Keratinocyte (primary cell): ENCODE results near the gene RBMXL3. TPM values are rescaled to one million over a fixed set of nuclear protein-coding genes. Genes with fewer than 3 reads are reported as not detected.
"Not testable (repeated sequence)": the region's sequence is repeated elsewhere in the genome, so short reads cannot be mapped to it uniquely, and the experiment has no call there.

Experiments used
- DNase-seq: peaks from one replicate; pipeline ENCODE4 v3.0.0-alpha.2; 2011; ENCODE audit warnings: low read depth, missing footprints, low spot score
- FAIRE-seq: peaks from 2 replicates; lab custom pipeline; 2011; peaks lifted over from hg19 to GRCh38; lab: Jason Lieb, UNC
- H2AFZ ChIP-seq: 2 replicates; pipeline ENCODE4 v1.6.0; 2012; ENCODE audit warnings: low read length, control low read depth, inconsistent platforms; ENCODE audit not compliant: control insufficient read depth
- H3K27ac ChIP-seq: 2 replicates; pipeline ENCODE4 v1.5.1; 2011; ENCODE audit warnings: low read length; ENCODE audit not compliant: control insufficient read depth, insufficient read depth
- H3K27me3 ChIP-seq: 3 replicates; pipeline ENCODE4 v1.6.0; 2011; ENCODE audit warnings: low read length; ENCODE audit not compliant: control insufficient read depth, insufficient read depth; ENCODE audit errors: extremely low read depth
- H3K36me3 ChIP-seq, 2 experiments: 2 replicates in 1 of 2; 3 replicates in 1 of 2; pipeline ENCODE4 v1.5.1; 2011; ENCODE audit warnings: low read length in 2 of 2, mild to moderate bottlenecking in 1 of 2; ENCODE audit not compliant: control insufficient read depth in 2 of 2, insufficient read depth in 2 of 2; ENCODE audit errors: extremely low read depth in 1 of 2
- H3K4me1 ChIP-seq: 3 replicates; pipeline ENCODE4 v1.5.1; 2011; ENCODE audit warnings: low read length; ENCODE audit not compliant: control insufficient read depth, insufficient read depth; ENCODE audit errors: extremely low read depth
- H3K4me2 ChIP-seq: 3 replicates; pipeline ENCODE4 v1.6.0; 2011; ENCODE audit warnings: low read depth, low read length; ENCODE audit not compliant: control insufficient read depth, insufficient read depth; ENCODE audit errors: extremely low read depth
- H3K4me3 ChIP-seq, 3 experiments: fragments of 200-600 bp in 1 of 3; sonication (generic) in 1 of 3; 2 replicates in 2 of 3; 3 replicates in 1 of 3; pipeline ENCODE4 v1.5.1; 2011 to 2016; ENCODE audit warnings: low read length in 3 of 3, mild to moderate bottlenecking in 3 of 3, control low read depth in 2 of 3, inconsistent platforms in 1 of 3, low read depth in 1 of 3, mixed read lengths in 1 of 3, mixed run types in 1 of 3, moderate library complexity in 1 of 3; ENCODE audit not compliant: control insufficient read depth in 2 of 3, insufficient read depth in 2 of 3; ENCODE audit errors: extremely low read depth in 1 of 3
- H3K79me2 ChIP-seq: 2 replicates; pipeline ENCODE4 v1.6.0; 2012; ENCODE audit warnings: low read length; ENCODE audit not compliant: control insufficient read depth, insufficient read depth
- H3K9ac ChIP-seq: 3 replicates; pipeline ENCODE4 v1.6.0; 2011; ENCODE audit warnings: low read length; ENCODE audit not compliant: control insufficient read depth, insufficient read depth; ENCODE audit errors: extremely low read depth
- H3K9me1 ChIP-seq: 3 replicates; pipeline ENCODE4 v1.6.0; 2011; ENCODE audit warnings: low read length; ENCODE audit not compliant: control insufficient read depth, insufficient read depth; ENCODE audit errors: extremely low read depth
- H3K9me3 ChIP-seq: 2 replicates; pipeline ENCODE4 v1.5.1; 2012; ENCODE audit warnings: low read depth, low read length; ENCODE audit not compliant: control insufficient read depth
- H4K20me1 ChIP-seq: 3 replicates; pipeline ENCODE4 v1.6.0; 2011; ENCODE audit warnings: low read length; ENCODE audit not compliant: control insufficient read depth, insufficient read depth; ENCODE audit errors: extremely low read depth
- EZH2 ChIP-seq: IDR thresholded peaks from one replicate; pipeline ENCODE4 v1.6.1; 2012; ENCODE audit warnings: inconsistent platforms, mild to moderate bottlenecking, low read length, moderate library complexity
- dilution Hi-C: fragments of 300-500 bp; cut with MboI; formaldehyde crosslinking; loops from one replicate; pipeline ENCODE4 v1.7.0; 2020; ENCODE audit warnings: low sequenced_read_pairs; ENCODE audit not compliant: extremely low pct_ligation_motif_present
- polyA plus RNA-seq, 5 experiments: library from polyadenylated mRNA; depleted of rRNA in 3 of 5; stranded (reverse) in 3 of 5; stranded (forward) in 1 of 5; unstranded in 1 of 5; fragments of >200 nt; gene quantifications; 1 replicate in 1 of 5; 2 replicates in 3 of 5; 3 replicates in 1 of 5; pipeline versions ENCODE4 v1.2.1 to v1.2.3, GENCODE V29; 2011 to 2012; ENCODE audit warnings: missing spikeins in 2 of 5, low read depth in 1 of 5, low replicate concordance in 1 of 5
- TF ChIP-seq, protein P1 (sequence below), 3 experiments: IDR thresholded peaks in 1 of 3; conservative IDR thresholded peaks in 1 of 3; optimal IDR thresholded peaks in 1 of 3; 2 replicates in 2 of 3; 3 replicates in 1 of 3; pipeline versions ENCODE3 to v1.5.1; 2011; ENCODE audit warnings: low read length in 3 of 3, mild to moderate bottlenecking in 3 of 3, moderate library complexity in 2 of 3, control low read depth in 1 of 3, inconsistent platforms in 1 of 3; ENCODE audit not compliant: insufficient read depth in 2 of 3; ENCODE audit errors: extremely low read depth in 1 of 3

RBMXL3 gene
- polyA plus RNA-seq, 1 donor (not counting 4 experiments of a cell fraction or from before 2014, with no cell fraction given) = not detected

DNA sequence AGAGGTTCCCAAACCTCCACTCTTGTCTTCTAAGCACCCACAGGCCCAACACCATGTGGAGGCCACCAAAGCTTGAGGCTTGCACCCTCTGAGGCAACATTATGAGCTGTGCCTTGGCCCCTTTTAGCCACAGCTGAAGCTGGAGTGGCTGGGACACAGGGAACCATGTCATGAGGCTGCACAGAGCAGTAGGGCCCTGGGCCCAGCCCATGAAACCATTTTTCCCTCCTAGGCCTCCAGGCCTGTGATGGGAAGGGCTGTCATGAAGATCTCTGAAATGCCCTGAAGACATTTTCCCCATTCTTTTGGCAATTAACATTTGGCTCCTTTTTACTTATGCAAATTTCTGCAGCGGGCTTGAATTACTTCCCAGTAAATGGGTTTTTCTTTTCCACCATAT is 14.8 kb downstream of the RBMXL3 start:
- Histone ChIP-seq H3K9ac (no peak overlapping the region), H3K9me3 (peaks cover 3% of the 10 kb centered on the region), H3K4me3 (no peak overlapping the region), H3K27me3 (no peaks in the 10 kb centered on the region), H3K79me2 (no peaks in the 10 kb centered on the region), H3K4me2 (no peak overlapping the region), H3K4me1 (no peaks in the 10 kb centered on the region), H3K9me1 (no peaks in the 10 kb centered on the region), H2AFZ (no peak overlapping the region), H3K36me3 (no peaks in the 10 kb centered on the region), H3K27ac (no peak overlapping the region), H4K20me1 (no peaks in the 10 kb centered on the region)
- FAIRE-seq (no peak), DNase-seq (no peak)
- TF ChIP-seq, protein P1, sequence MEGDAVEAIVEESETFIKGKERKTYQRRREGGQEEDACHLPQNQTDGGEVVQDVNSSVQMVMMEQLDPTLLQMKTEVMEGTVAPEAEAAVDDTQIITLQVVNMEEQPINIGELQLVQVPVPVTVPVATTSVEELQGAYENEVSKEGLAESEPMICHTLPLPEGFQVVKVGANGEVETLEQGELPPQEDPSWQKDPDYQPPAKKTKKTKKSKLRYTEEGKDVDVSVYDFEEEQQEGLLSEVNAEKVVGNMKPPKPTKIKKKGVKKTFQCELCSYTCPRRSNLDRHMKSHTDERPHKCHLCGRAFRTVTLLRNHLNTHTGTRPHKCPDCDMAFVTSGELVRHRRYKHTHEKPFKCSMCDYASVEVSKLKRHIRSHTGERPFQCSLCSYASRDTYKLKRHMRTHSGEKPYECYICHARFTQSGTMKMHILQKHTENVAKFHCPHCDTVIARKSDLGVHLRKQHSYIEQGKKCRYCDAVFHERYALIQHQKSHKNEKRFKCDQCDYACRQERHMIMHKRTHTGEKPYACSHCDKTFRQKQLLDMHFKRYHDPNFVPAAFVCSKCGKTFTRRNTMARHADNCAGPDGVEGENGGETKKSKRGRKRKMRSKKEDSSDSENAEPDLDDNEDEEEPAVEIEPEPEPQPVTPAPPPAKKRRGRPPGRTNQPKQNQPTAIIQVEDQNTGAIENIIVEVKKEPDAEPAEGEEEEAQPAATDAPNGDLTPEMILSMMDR (optimal IDR thresholded peaks at IDR 0.05 in 1 of 3, IDR thresholded peaks at IDR 0.05 in 1 of 3, conservative IDR thresholded peaks at IDR 0.05 in 1 of 3; ENCODE audit: extremely low read depth in 1 of 3, insufficient read depth in 2 of 3, low read length in 3 of 3) = no peak
- TF ChIP-seq EZH2 = no peak
- dilution Hi-C loops = no loop called here

DNA sequence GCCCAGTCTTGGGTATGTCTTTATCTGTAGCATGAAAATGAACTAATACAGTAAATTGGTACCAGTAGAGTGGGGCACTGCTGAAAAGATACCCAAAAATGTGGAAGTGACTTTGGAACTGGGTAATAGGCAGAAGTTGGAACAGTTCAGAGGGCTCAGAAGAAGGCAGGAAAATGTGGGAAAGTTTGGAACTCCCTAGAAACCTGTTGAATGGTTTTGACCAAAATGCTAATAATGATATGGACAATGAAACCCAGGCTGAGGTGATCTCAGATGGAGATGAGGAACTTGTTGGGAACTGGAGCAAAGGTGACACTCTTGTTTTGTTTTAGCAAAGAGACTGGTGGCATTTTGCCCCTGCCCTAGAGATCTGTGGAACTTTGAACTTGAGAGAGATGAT is 20.3 kb downstream of the RBMXL3 start:
- H3K36me3 ChIP-seq, H3K9me1 ChIP-seq, FAIRE-seq, H4K20me1 ChIP-seq, H3K27ac ChIP-seq, H3K4me1 ChIP-seq, DNase-seq, H3K9me3 ChIP-seq, H2AFZ ChIP-seq, H3K4me2 ChIP-seq, dilution Hi-C loops, H3K27me3 ChIP-seq, H3K4me3 ChIP-seq, H3K9ac ChIP-seq, H3K79me2 ChIP-seq: not testable (repeated sequence)

DNA sequence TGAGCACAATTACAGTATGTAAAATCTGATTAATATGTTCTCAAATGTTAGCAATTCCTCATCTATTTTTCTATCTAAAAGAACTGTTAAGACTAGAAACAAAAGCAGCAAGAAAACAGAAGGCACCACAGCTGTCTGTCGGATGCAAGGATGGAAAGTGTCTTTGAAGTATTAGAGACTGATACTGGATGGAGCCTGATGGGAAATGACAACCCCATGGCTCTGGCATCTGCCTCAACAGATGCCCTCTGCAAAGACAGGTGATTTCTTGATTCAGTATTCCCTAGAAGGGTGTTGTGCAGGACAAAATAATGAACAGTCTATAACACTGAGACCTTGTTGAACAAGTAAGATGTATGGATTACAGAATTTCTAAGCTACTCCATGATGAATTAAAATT is 24.9 kb downstream of the RBMXL3 start:
- Histone ChIP-seq H3K9ac (no peak overlapping the region), H3K4me3 (no peak overlapping the region), H3K9me1 (no peaks in the 10 kb centered on the region), H3K27me3 (peaks cover 4% of the 10 kb centered on the region), H3K36me3 (no peaks in the 10 kb centered on the region), H3K4me2 (no peak overlapping the region), H3K9me3 (no peaks in the 10 kb centered on the region), H4K20me1 (no peaks in the 10 kb centered on the region), H3K79me2 (no peaks in the 10 kb centered on the region), H3K27ac (no peak overlapping the region), H3K4me1 (no peaks in the 10 kb centered on the region), H2AFZ (no peak overlapping the region)
- TF ChIP-seq EZH2 = no peak
- TF ChIP-seq, protein P1 (optimal IDR thresholded peaks at IDR 0.05 in 1 of 3, IDR thresholded peaks at IDR 0.05 in 1 of 3, conservative IDR thresholded peaks at IDR 0.05 in 1 of 3; ENCODE audit: extremely low read depth in 1 of 3, insufficient read depth in 2 of 3, low read length in 3 of 3) = no peak
- FAIRE-seq (no peak), DNase-seq (no peak)
- dilution Hi-C loops = no loop called here
